CD14-positive monocyte (primary cell): ENCODE results near the gene CAPS. TPM values are rescaled to one million over a fixed set of nuclear protein-coding genes. Genes with fewer than 3 reads are reported as not detected.

Source experiments
- DNase-seq, 3 donors: peaks; one replicate each; pipeline ENCODE4 v3.0.0-alpha.2; 2011 to 2022
- H2AFZ ChIP-seq: 2 replicates; pipeline ENCODE4 v1.6.0; 2012; ENCODE audit warnings: mild to moderate bottlenecking, low read depth, low read length, inconsistent platforms; ENCODE audit not compliant: insufficient read depth, poor library complexity, severe bottlenecking
- H3K27ac ChIP-seq, 2 donors: 1 replicate in 1 of 2; 2 replicates in 1 of 2; pipeline ENCODE4 v1.5.1; 2012 to 2013; ENCODE audit warnings: low read length in 2 of 2, control low read depth in 1 of 2, inconsistent platforms in 1 of 2, low read depth in 1 of 2, mild to moderate bottlenecking in 1 of 2
- H3K27me3 ChIP-seq, 2 donors: one replicate each; pipeline versions ENCODE4 v1.6.0 to v1.6.1; 2011 to 2013; ENCODE audit warnings: low read length in 2 of 2; ENCODE audit not compliant: control insufficient read depth in 2 of 2, insufficient read depth in 2 of 2
- H3K36me3 ChIP-seq, 2 donors: replicated peaks in 1 of 2; 1 replicate in 1 of 2; 2 replicates in 1 of 2; pipeline versions ENCODE4 v1.5.1 to v1.6.1; 2012 to 2013; ENCODE audit warnings: low read length in 2 of 2, control low read depth in 1 of 2, inconsistent platforms in 1 of 2, mild to moderate bottlenecking in 1 of 2; ENCODE audit not compliant: insufficient read depth in 2 of 2, control insufficient read depth in 1 of 2
- H3K4me1 ChIP-seq, 2 donors: 1 replicate in 1 of 2; 2 replicates in 1 of 2; pipeline versions ENCODE4 v1.5.1 to v1.6.1; 2012 to 2013; ENCODE audit warnings: low read length in 2 of 2, control low read depth in 1 of 2, inconsistent platforms in 1 of 2, mild to moderate bottlenecking in 1 of 2, moderate library complexity in 1 of 2; ENCODE audit not compliant: insufficient read depth in 2 of 2, control insufficient read depth in 1 of 2
- H3K4me2 ChIP-seq: replicated peaks from 2 replicates; pipeline ENCODE3; 2012; ENCODE audit warnings: low read length, moderate library complexity, mild to moderate bottlenecking; ENCODE audit not compliant: poor library complexity, severe bottlenecking; ENCODE audit errors: extremely low read depth
- H3K4me3 ChIP-seq, 3 experiments: fragments of 200-600 bp in 1 of 3; sonication (generic) in 1 of 3; replicated peaks in 1 of 3; 1 replicate in 2 of 3; 2 replicates in 1 of 3; pipeline ENCODE4 v1.5.1; 2011 to 2013; ENCODE audit warnings: low read length in 3 of 3, mild to moderate bottlenecking in 3 of 3, control low read depth in 2 of 3, low read depth in 2 of 3, inconsistent platforms in 1 of 3, moderate library complexity in 1 of 3
- H3K79me2 ChIP-seq: 2 replicates; pipeline ENCODE4 v1.6.0; 2012; ENCODE audit warnings: mild to moderate bottlenecking, control low read depth, inconsistent platforms, low read length, moderate library complexity; ENCODE audit not compliant: insufficient read depth
- H3K9ac ChIP-seq: 2 replicates; pipeline ENCODE4 v1.6.0; 2017; ENCODE audit warnings: low read length, mild to moderate bottlenecking; ENCODE audit not compliant: insufficient read depth, poor library complexity, severe bottlenecking
- H3K9me3 ChIP-seq, 2 donors: replicated peaks in 1 of 2; 1 replicate in 1 of 2; 2 replicates in 1 of 2; pipeline versions ENCODE4 v1.5.1 to v1.6.1; 2012 to 2013; ENCODE audit warnings: low read length in 2 of 2, control low read depth in 1 of 2; ENCODE audit not compliant: control insufficient read depth in 1 of 2, insufficient read depth in 1 of 2
- H4K20me1 ChIP-seq: 2 replicates; pipeline ENCODE4 v1.6.0; 2012; ENCODE audit warnings: mild to moderate bottlenecking, low read length, control low read depth, moderate library complexity; ENCODE audit not compliant: insufficient read depth
- H3K27ac Mint-ChIP-seq, 7 donors: one replicate each; pipeline ENCODE4 v1.8.0; 2020; ENCODE audit warnings: mild to moderate bottlenecking in 7 of 7, mixed read lengths in 7 of 7, moderate library complexity in 6 of 7, inconsistent platforms in 2 of 7
- H3K27me3 Mint-ChIP-seq, 3 donors: one replicate each; pipeline ENCODE4 v1.8.0; 2021 to 2022; ENCODE audit warnings: low read depth in 3 of 3, mild to moderate bottlenecking in 3 of 3, mixed read lengths in 3 of 3, moderate library complexity in 3 of 3, inconsistent platforms in 1 of 3
- H3K36me3 Mint-ChIP-seq, 2 donors: one replicate each; pipeline ENCODE4 v1.8.0; 2020; ENCODE audit warnings: mixed read lengths in 2 of 2, inconsistent platforms in 1 of 2, mild to moderate bottlenecking in 1 of 2
- H3K4me1 Mint-ChIP-seq: one replicate; pipeline ENCODE4 v1.8.0; 2020; ENCODE audit warnings: mild to moderate bottlenecking, mixed read lengths
- H3K4me3 Mint-ChIP-seq, 2 donors: one replicate each; pipeline ENCODE4 v1.8.0; 2020; ENCODE audit warnings: mild to moderate bottlenecking in 2 of 2, mixed read lengths in 2 of 2, moderate library complexity in 1 of 2
- H3K9me3 Mint-ChIP-seq, 7 donors: one replicate each; pipeline ENCODE4 v1.8.0; 2020 to 2022; ENCODE audit warnings: mixed read lengths in 7 of 7, mild to moderate bottlenecking in 6 of 7, moderate library complexity in 6 of 7, inconsistent platforms in 2 of 7
- WGBS: methylation state at CpG from one replicate; pipeline ENCODE4 v1.1.5; 2013; ENCODE audit warnings: missing lambda C conversion rate; ENCODE audit not compliant: insufficient coverage; 5-methylcytosine and 5-hydroxymethylcytosine counted together
- intact Hi-C, 2 donors: fragments of 100-400 bp; cut with micrococcal nuclease; formaldehyde crosslinking; loops; one replicate each; pipeline versions ENCODE4 v1.15.0 to v1.15.1; 2023
- polyA plus RNA-seq, 3 donors: library from polyadenylated mRNA; depleted of rRNA in 1 of 3; unstranded in 2 of 3; stranded (reverse) in 1 of 3; fragments of 300-500 nt in 2 of 3; fragments of >200 nt in 1 of 3; fragmentation: Illumina TruSeq in 2 of 3; gene quantifications; 1 replicate in 2 of 3; 2 replicates in 1 of 3; pipeline ENCODE4 v1.2.3, GENCODE V29; 2012 to 2021
- TF ChIP-seq, protein P1 (sequence below): fragments of 200-600 bp; IDR thresholded peaks from one replicate; pipeline ENCODE4 v1.8.0; 2022; ENCODE audit warnings: antibody characterized with exemption, mild to moderate bottlenecking

The CAPS gene
- polyA plus RNA-seq, 3 donors: 0.34 to 34.8 (median 0.72) TPM

GRCh38 chr19:5943623-5944022 is 29.6 kb downstream of the CAPS start:
- DNase-seq: no peak
- Mint-ChIP-seq H3K9me3 (no peaks in the 10 kb centered on the region), H3K36me3 (peaks cover 44 to 60% of the 10 kb centered on the region in 2 donors), H3K27me3 (peaks cover 0 to 2% (median 1%) of the 10 kb centered on the region in 3 donors), H3K27ac (no peak overlapping the region), H3K4me3 (no peak overlapping the region), H3K4me1 (peaks cover 24% of the 10 kb centered on the region)
- H4K20me1 ChIP-seq: peaks cover 66% of the 10 kb centered on the region
- peaks cover 24% of the 10 kb centered on the region in 2 donors for H3K4me1 ChIP-seq
- TF ChIP-seq, protein P1, sequence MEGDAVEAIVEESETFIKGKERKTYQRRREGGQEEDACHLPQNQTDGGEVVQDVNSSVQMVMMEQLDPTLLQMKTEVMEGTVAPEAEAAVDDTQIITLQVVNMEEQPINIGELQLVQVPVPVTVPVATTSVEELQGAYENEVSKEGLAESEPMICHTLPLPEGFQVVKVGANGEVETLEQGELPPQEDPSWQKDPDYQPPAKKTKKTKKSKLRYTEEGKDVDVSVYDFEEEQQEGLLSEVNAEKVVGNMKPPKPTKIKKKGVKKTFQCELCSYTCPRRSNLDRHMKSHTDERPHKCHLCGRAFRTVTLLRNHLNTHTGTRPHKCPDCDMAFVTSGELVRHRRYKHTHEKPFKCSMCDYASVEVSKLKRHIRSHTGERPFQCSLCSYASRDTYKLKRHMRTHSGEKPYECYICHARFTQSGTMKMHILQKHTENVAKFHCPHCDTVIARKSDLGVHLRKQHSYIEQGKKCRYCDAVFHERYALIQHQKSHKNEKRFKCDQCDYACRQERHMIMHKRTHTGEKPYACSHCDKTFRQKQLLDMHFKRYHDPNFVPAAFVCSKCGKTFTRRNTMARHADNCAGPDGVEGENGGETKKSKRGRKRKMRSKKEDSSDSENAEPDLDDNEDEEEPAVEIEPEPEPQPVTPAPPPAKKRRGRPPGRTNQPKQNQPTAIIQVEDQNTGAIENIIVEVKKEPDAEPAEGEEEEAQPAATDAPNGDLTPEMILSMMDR: no peak
- intact Hi-C loops: no loop called here
- peak overlapping the region in 1 of 2 donors; percentile 32 for H3K27ac ChIP-seq
- no peak overlapping the region for H3K9ac ChIP-seq
- H3K27me3 ChIP-seq: no peaks in the 10 kb centered on the region
- WGBS: 79% methylated on average over 7 of the region's 10 CpGs
- no peak overlapping the region for H2AFZ ChIP-seq
- peaks cover 55% of the 10 kb centered on the region for H3K79me2 ChIP-seq
- H3K4me2 ChIP-seq: no peak overlapping the region
- H3K4me3 ChIP-seq: no peak overlapping the region
- H3K9me3 ChIP-seq: no peaks in the 10 kb centered on the region
- peaks cover 33 to 57% of the 10 kb centered on the region in 2 donors for H3K36me3 ChIP-seq

DNA sequence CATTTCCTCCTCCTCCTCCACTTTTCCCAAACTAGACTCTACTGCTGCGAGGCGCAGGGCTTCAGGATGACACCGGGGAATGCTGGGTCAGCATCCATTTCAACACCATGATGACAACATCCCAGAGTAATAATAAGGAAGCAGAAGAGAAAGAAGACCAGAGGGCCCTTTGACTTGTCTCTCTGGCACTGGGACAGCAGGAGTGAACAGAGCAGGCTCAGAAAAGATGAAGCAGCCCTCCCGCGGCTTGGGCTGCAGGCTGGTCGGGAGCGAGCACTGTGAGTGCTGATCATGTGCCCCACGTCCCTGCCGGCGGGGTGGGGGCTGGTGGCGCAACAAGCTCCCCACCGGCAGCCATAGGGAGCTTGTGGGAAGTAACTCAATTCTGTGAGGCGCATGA is 33.4 kb downstream of the CAPS start:
- Histone ChIP-seq H3K9ac (peak overlapping the region; percentile 63), H3K4me1 (peaks cover 44 to 46% of the 10 kb centered on the region in 2 donors), H3K36me3 (peaks cover 13 to 38% of the 10 kb centered on the region in 2 donors)

More for the DNA sequence above, 33.4 kb downstream of the CAPS start:
- H3K9me3 Mint-ChIP-seq: no peaks in the 10 kb centered on the region
- H3K36me3 Mint-ChIP-seq: peaks cover 34 to 43% of the 10 kb centered on the region in 2 donors
- 0% methylated on average over 9 of the region's 13 CpGs for WGBS
- H3K27me3 Mint-ChIP-seq: peaks cover 0 to 6% (median 1%) of the 10 kb centered on the region in 3 donors
- H3K79me2 ChIP-seq: peaks cover 80% of the 10 kb centered on the region
- H3K4me3 Mint-ChIP-seq: peak overlapping the region; percentile 71 to 86
- intact Hi-C loops: no loop called here
- peaks cover 54% of the 10 kb centered on the region for H3K4me1 Mint-ChIP-seq
- H3K4me3 ChIP-seq: peak overlapping the region in 2 of 3 experiments; percentile 22 to 66
- peak overlapping the region; percentile 90 to 93 for H3K27ac ChIP-seq
- peak overlapping the region; percentile 64 for H3K4me2 ChIP-seq
- peaks cover 56% of the 10 kb centered on the region for H4K20me1 ChIP-seq
- DNase-seq: peak; percentile 87 to 93 (median 90)
- TF ChIP-seq, protein P1: no peak
- H3K27ac Mint-ChIP-seq: peak overlapping the region; percentile 96 to 98 (median 96)
- peak overlapping the region; percentile 76 for H2AFZ ChIP-seq
- H3K27me3 ChIP-seq: no peaks in the 10 kb centered on the region
- no peaks in the 10 kb centered on the region for H3K9me3 ChIP-seq
